ENCODE measurements around the gene SLC10A3. TPM values are rescaled to one million over a fixed set of nuclear protein-coding genes. Genes with fewer than 3 reads are reported as not detected.
A peak's percentile ranks its signal among the peaks of the same experiment; 100 is the strongest.

The SLC10A3 gene, protein sequence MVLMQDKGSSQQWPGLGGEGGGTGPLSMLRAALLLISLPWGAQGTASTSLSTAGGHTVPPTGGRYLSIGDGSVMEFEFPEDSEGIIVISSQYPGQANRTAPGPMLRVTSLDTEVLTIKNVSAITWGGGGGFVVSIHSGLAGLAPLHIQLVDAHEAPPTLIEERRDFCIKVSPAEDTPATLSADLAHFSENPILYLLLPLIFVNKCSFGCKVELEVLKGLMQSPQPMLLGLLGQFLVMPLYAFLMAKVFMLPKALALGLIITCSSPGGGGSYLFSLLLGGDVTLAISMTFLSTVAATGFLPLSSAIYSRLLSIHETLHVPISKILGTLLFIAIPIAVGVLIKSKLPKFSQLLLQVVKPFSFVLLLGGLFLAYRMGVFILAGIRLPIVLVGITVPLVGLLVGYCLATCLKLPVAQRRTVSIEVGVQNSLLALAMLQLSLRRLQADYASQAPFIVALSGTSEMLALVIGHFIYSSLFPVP
- total RNA-seq: 10 to 100 TPM; 24.2 to 27.7 TPM
- 10 to 100 TPM; 16.8 to 38.8 TPM for polyA plus RNA-seq
- long read RNA-seq, donor 1, transcript SLC10A3-202 (4 exons, 1,763 nt): minor isoform, 8 of 132 reads
- long read RNA-seq, donor 1, transcript SLC10A3-201 (2 exons, 2,161 nt): major isoform, 64 of 132 reads
- long read RNA-seq, donor 1, transcript SLC10A3-204 (3 exons, 1,862 nt): minor isoform, 17 of 132 reads
- long read RNA-seq, donor 1, partial matches to known transcripts: 29 of 132 reads
- long read RNA-seq, donor 1, other reads (novel, unspliced or antisense): 14 of 132 reads
- long read RNA-seq, donor 2, transcript SLC10A3-201 (2 exons, 2,161 nt): major isoform, 54 of 76 reads
- long read RNA-seq, donor 2, partial matches to known transcripts: 4 of 76 reads
- long read RNA-seq, donor 2, other reads (novel, unspliced or antisense): 17 of 76 reads

GRCh38 chrX:154490414-154491083 lies at the start of gene SLC10A3:
Gene SLC10A3, minus strand, starts transcription at chrX:154490629. Its CDS starts 1,689 bp downstream, at chrX:154488940.
- Histone ChIP-seq H3K27ac (ENCODE audit: low read depth in 1 of 2, low read length in 2 of 2) (peak within 1 kb of the TSS; percentile 51 to 91), H3K27me3 (ENCODE audit: control insufficient read depth in 1 of 2, insufficient read depth in 2 of 2, low read length in 1 of 2) (peaks cover 0 to 1% of the 10 kb centered on the region in 2 donors), H3K9me3 (ENCODE audit: control insufficient read depth, low read length) (no peaks in the 10 kb centered on the region), H3K4me3 (ENCODE audit: low read length in 2 of 2) (peak within 1 kb of the TSS; percentile 56 to 61), H3K36me3 (ENCODE audit: control insufficient read depth in 1 of 2, insufficient read depth in 2 of 2, low read length in 1 of 2) (no peaks in the 10 kb centered on the region), H3K4me1 (ENCODE audit: control insufficient read depth in 1 of 2, insufficient read depth in 2 of 2, low read length in 2 of 2) (no peaks in the 10 kb centered on the region)
- DNase-seq (peak; percentile 96 to 97), ATAC-seq (ENCODE audit: low FRiP score) (peak; percentile 93)
- WGBS, 2 donors: 1 to 28% methylated on average over 40 to 71 of the region's 71 CpGs
- intact Hi-C loops (cut with DNase I): loop anchor here in 1 of 2 donors (1.0 kb wide), 1 partner anchor 26 kb away; the partner anchor contains the start of gene FAM3A

DNA sequence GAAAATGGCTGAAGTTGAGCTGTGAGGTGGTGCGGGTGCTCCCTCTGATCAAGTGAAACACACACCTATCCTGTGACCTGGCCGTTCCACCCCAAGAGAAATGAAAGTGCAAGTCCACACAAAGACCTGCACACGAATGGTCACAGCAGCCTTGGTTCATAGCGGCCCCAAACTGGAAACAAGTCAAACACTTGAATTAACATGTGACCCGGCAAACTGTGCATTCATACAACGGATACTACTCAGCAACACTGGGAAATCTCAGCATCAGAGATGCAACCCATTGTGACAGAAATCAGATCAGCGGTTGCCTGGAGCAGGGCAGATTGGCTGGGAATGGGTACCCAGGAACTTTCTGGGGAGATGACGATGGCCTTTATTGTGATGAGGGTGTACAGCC lies 48.6 kb upstream of the SLC10A3 start:
- no peaks in the 10 kb centered on the region for H3K36me3 ChIP-seq (ENCODE audit: control insufficient read depth in 1 of 2, insufficient read depth in 2 of 2, low read length in 1 of 2)
- no peaks in the 10 kb centered on the region for H3K9me3 ChIP-seq (ENCODE audit: control insufficient read depth, low read length)
- WGBS, 2 donors: 87 to 92% methylated on average over 8 of the region's 8 CpGs
- no peak for ATAC-seq (ENCODE audit: low FRiP score)
- no peaks in the 10 kb centered on the region for H3K4me1 ChIP-seq (ENCODE audit: control insufficient read depth in 1 of 2, insufficient read depth in 2 of 2, low read length in 2 of 2)
- H3K27ac ChIP-seq (ENCODE audit: low read depth in 1 of 2, low read length in 2 of 2): no peak overlapping the region
- no peak overlapping the region for H3K4me3 ChIP-seq (ENCODE audit: low read length in 2 of 2)
- DNase-seq: no peak
- H3K27me3 ChIP-seq (ENCODE audit: control insufficient read depth in 1 of 2, insufficient read depth in 2 of 2, low read length in 1 of 2): no peaks in the 10 kb centered on the region
- intact Hi-C loops (cut with DNase I): loop anchor here (5.0 to 10.0 kb wide), 2 partner anchors 134 to 1582 kb away; partner anchors contain the start of gene DNASE1L1 (in 1 of the 2)

- no peak overlapping the region for H3K4me3 ChIP-seq (ENCODE audit: low read length in 2 of 2)
- ATAC-seq (ENCODE audit: low FRiP score) (no peak), DNase-seq (no peak)
- H3K9me3 ChIP-seq (ENCODE audit: control insufficient read depth, low read length): no peaks in the 10 kb centered on the region
- H3K4me1 ChIP-seq (ENCODE audit: control insufficient read depth in 1 of 2, insufficient read depth in 2 of 2, low read length in 2 of 2): no peaks in the 10 kb centered on the region
- intact Hi-C loops (cut with DNase I): loop anchor here (5.0 to 10.0 kb wide), 2 partner anchors 131 to 1579 kb away; partner anchors contain the start of gene DNASE1L1 (in 1 of the 2)
- no peak overlapping the region for H3K27ac ChIP-seq (ENCODE audit: low read depth in 1 of 2, low read length in 2 of 2)
- no peaks in the 10 kb centered on the region for H3K27me3 ChIP-seq (ENCODE audit: control insufficient read depth in 1 of 2, insufficient read depth in 2 of 2, low read length in 1 of 2)
- no peaks in the 10 kb centered on the region for H3K36me3 ChIP-seq (ENCODE audit: control insufficient read depth in 1 of 2, insufficient read depth in 2 of 2, low read length in 1 of 2)
- WGBS, 2 donors: 83 to 85% methylated on average over 9 of the region's 9 CpGs
Observed at GRCh38 chrX:154535892-154536291, 45.5 kb upstream of the SLC10A3 start.

GRCh38 chrX:154534526-154535322 lies 44.3 kb upstream of the SLC10A3 start:
- peak overlapping the region in 1 of 2 donors; percentile 2 for H3K27ac ChIP-seq (ENCODE audit: low read depth in 1 of 2, low read length in 2 of 2)
- no peaks in the 10 kb centered on the region for H3K9me3 ChIP-seq (ENCODE audit: control insufficient read depth, low read length)
- H3K27me3 ChIP-seq (ENCODE audit: control insufficient read depth in 1 of 2, insufficient read depth in 2 of 2, low read length in 1 of 2): no peaks in the 10 kb centered on the region
- intact Hi-C loops (cut with DNase I): loop anchor here (5.0 to 10.0 kb wide), 3 partner anchors 130 to 1577 kb away; partner anchors contain the start of genes DNASE1L1 (in 1 of the 2) and RPL10 (in 1 of the 2)
- no peaks in the 10 kb centered on the region for H3K4me1 ChIP-seq (ENCODE audit: control insufficient read depth in 1 of 2, insufficient read depth in 2 of 2, low read length in 2 of 2)
- ATAC-seq (ENCODE audit: low FRiP score): peak; percentile 94
- DNase-seq: peak; percentile 93 to 97
- H3K36me3 ChIP-seq (ENCODE audit: control insufficient read depth in 1 of 2, insufficient read depth in 2 of 2, low read length in 1 of 2): no peaks in the 10 kb centered on the region
- 11 to 21% methylated on average over 34 of the region's 34 CpGs for WGBS, 2 donors
- H3K4me3 ChIP-seq (ENCODE audit: low read length in 2 of 2): no peak overlapping the region

GRCh38 chrX:154532690-154533089 lies 42.3 kb upstream of the SLC10A3 start:
- WGBS, 2 donors: 91 to 95% methylated on average over 23 of the region's 23 CpGs
- no peak overlapping the region for H3K4me3 ChIP-seq (ENCODE audit: low read length in 2 of 2)
- H3K27me3 ChIP-seq (ENCODE audit: control insufficient read depth in 1 of 2, insufficient read depth in 2 of 2, low read length in 1 of 2): no peaks in the 10 kb centered on the region
- no peaks in the 10 kb centered on the region for H3K36me3 ChIP-seq (ENCODE audit: control insufficient read depth in 1 of 2, insufficient read depth in 2 of 2, low read length in 1 of 2)
- no peak overlapping the region for H3K27ac ChIP-seq (ENCODE audit: low read depth in 1 of 2, low read length in 2 of 2)
- DNase-seq (no peak), ATAC-seq (ENCODE audit: low FRiP score) (no peak)
- intact Hi-C loops (cut with DNase I): loop anchor here (5.0 to 10.0 kb wide), 2 partner anchors 128 to 135 kb away; partner anchors contain the start of genes DNASE1L1 (in 1 of the 2) and RPL10 (in 1 of the 2)
- H3K4me1 ChIP-seq (ENCODE audit: control insufficient read depth in 1 of 2, insufficient read depth in 2 of 2, low read length in 2 of 2): no peaks in the 10 kb centered on the region
- no peaks in the 10 kb centered on the region for H3K9me3 ChIP-seq (ENCODE audit: control insufficient read depth, low read length)

DNA sequence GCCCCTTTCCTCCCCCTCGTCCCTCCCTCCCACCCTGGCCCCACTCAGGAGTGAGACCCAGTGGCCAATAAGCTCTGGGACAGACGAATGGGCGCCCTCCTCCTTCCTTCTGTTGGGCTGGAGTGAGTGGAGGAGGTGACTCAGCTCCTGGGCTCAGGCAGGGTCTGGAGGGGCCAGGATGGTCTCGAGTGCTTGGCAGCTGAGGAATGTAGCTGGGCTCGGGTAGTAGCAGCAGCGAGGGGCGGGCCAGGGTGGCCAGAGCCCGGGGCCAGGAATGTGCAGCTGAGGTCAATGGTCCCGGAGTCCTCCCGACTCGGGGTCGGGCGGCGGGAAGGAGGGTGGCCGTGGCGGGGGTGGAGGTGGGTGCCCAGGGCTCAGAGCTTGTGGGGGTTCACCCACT lies 41.2 kb upstream of the SLC10A3 start:
- no peak overlapping the region for H3K4me3 ChIP-seq (ENCODE audit: low read length in 2 of 2)
- peak; percentile 81 to 89 for DNase-seq
- H3K27me3 ChIP-seq (ENCODE audit: control insufficient read depth in 1 of 2, insufficient read depth in 2 of 2, low read length in 1 of 2): no peaks in the 10 kb centered on the region
- ATAC-seq (ENCODE audit: low FRiP score): peak; percentile 50
- H3K36me3 ChIP-seq (ENCODE audit: control insufficient read depth in 1 of 2, insufficient read depth in 2 of 2, low read length in 1 of 2): no peaks in the 10 kb centered on the region
- H3K9me3 ChIP-seq (ENCODE audit: control insufficient read depth, low read length): no peaks in the 10 kb centered on the region
- H3K27ac ChIP-seq (ENCODE audit: low read depth in 1 of 2, low read length in 2 of 2): peak overlapping the region in 1 of 2 donors; percentile 29
- WGBS, 2 donors: 5 to 46% methylated on average over 13 to 16 of the region's 16 CpGs
- intact Hi-C loops (cut with DNase I): loop anchor here (5.0 to 10.0 kb wide), 2 partner anchors 127 to 134 kb away; partner anchors contain the start of genes DNASE1L1 (in 1 of the 2) and RPL10 (in 1 of the 2)
- H3K4me1 ChIP-seq (ENCODE audit: control insufficient read depth in 1 of 2, insufficient read depth in 2 of 2, low read length in 2 of 2): no peaks in the 10 kb centered on the region

GRCh38 chrX:154530286-154530685 lies 39.9 kb upstream of the SLC10A3 start:
- peak overlapping the region in 1 of 2 donors; percentile 16 for H3K27ac ChIP-seq (ENCODE audit: low read depth in 1 of 2, low read length in 2 of 2)
- intact Hi-C loops (cut with DNase I): loop anchor here (5.0 to 10.0 kb wide), 2 partner anchors 125 to 133 kb away; partner anchors contain the start of genes DNASE1L1 (in 1 of the 2) and RPL10 (in 1 of the 2)

More at GRCh38 chrX:154530286-154530685, 39.9 kb upstream of the SLC10A3 start:
- Histone ChIP-seq H3K4me3 (ENCODE audit: low read length in 2 of 2) (no peak overlapping the region), H3K4me1 (ENCODE audit: control insufficient read depth in 1 of 2, insufficient read depth in 2 of 2, low read length in 2 of 2) (no peaks in the 10 kb centered on the region), H3K9me3 (ENCODE audit: control insufficient read depth, low read length) (no peaks in the 10 kb centered on the region), H3K36me3 (ENCODE audit: control insufficient read depth in 1 of 2, insufficient read depth in 2 of 2, low read length in 1 of 2) (no peaks in the 10 kb centered on the region), H3K27me3 (ENCODE audit: control insufficient read depth in 1 of 2, insufficient read depth in 2 of 2, low read length in 1 of 2) (no peaks in the 10 kb centered on the region)
- 86 to 88% methylated on average over 11 of the region's 11 CpGs for WGBS, 2 donors
- DNase-seq (no peak), ATAC-seq (ENCODE audit: low FRiP score) (no peak)

All from aorta (tissue), 5 donors.